Upper lobe of left lung (tissue), 6 donors: ENCODE measurements around the gene FBXL13. TPM values are rescaled to one million over a fixed set of nuclear protein-coding genes. Genes with fewer than 3 reads are reported as not detected.
A peak's percentile ranks its signal among the peaks of the same experiment; 100 is the strongest.

ENCODE experiments used
- ATAC-seq, 2 donors: fragments of 200-7000 bp; cut with Tn5 transposase; one replicate each; pipeline ENCODE4 v1.9.1; 2022; ENCODE audit warnings: mild to moderate bottlenecking in 2 of 2, moderate library complexity in 2 of 2; ENCODE audit not compliant: low FRiP score in 2 of 2
- DNase-seq, 2 donors: peaks; one replicate each; pipeline ENCODE4 v3.0.0-alpha.2; 2019 to 2020
- H3K27ac ChIP-seq, 4 donors: fragments of 200-600 bp; sonication (generic); one replicate each; pipeline ENCODE4 v1.5.1; 2016 to 2019
- H3K27me3 ChIP-seq, 4 donors: fragments of 200-600 bp; sonication (generic); one replicate each; pipeline ENCODE4 v1.5.1; 2017 to 2019
- H3K36me3 ChIP-seq, 4 donors: fragments of 200-600 bp; sonication (generic); one replicate each; pipeline ENCODE4 v1.5.1; 2016 to 2019
- H3K4me1 ChIP-seq, 4 donors: fragments of 200-600 bp; sonication (generic); one replicate each; pipeline ENCODE4 v1.5.1; 2018 to 2019
- H3K4me3 ChIP-seq, 4 donors: fragments of 200-600 bp; sonication (generic); one replicate each; pipeline ENCODE4 v1.5.1; 2017 to 2019; ENCODE audit warnings: mild to moderate bottlenecking in 2 of 4, moderate library complexity in 1 of 4
- H3K9me3 ChIP-seq, 4 donors: fragments of 200-600 bp; sonication (generic); one replicate each; pipeline ENCODE4 v1.5.1; 2018 to 2019
- EP300 ChIP-seq, 4 donors: sonication (generic); formaldehyde crosslinking; IDR thresholded peaks; one replicate each; pipeline ENCODE4 v1.5.1; 2017; ENCODE audit warnings: antibody characterized with exemption in 4 of 4, control low read depth in 2 of 4
- POLR2A ChIP-seq, 4 donors: fragments of 450-650 bp; IDR thresholded peaks; one replicate each; pipeline ENCODE4 v1.5.1; 2016 to 2017; ENCODE audit warnings: antibody characterized with exemption in 4 of 4, mild to moderate bottlenecking in 2 of 4
- POLR2AphosphoS5 ChIP-seq, 2 donors: sonication (generic); formaldehyde crosslinking; IDR thresholded peaks; one replicate each; pipeline ENCODE4 v1.5.1; 2017; ENCODE audit warnings: antibody characterized with exemption in 2 of 2
- WGBS, 2 donors: methylation state at CpG; one replicate each; pipeline ENCODE4 v1.1.5; 2017 to 2018; 5-methylcytosine and 5-hydroxymethylcytosine counted together
- total RNA-seq, 6 donors: library from RNA; depleted of rRNA in 4 of 6; stranded (reverse); fragments of >200 nt in 4 of 6; gene quantifications; one replicate each; pipeline versions ENCODE4 v1.1.0 to v1.2.1, GENCODE V29; 2016 to 2021
- TF ChIP-seq, protein P1 (sequence below), 6 experiments: fragments of 450-650 bp in 4 of 6; fragments of 200-600 bp in 2 of 6; sonication (generic) in 2 of 6; IDR thresholded peaks; one replicate each; pipeline ENCODE4 v1.5.1; 2016 to 2019; ENCODE audit warnings: antibody characterized with exemption in 6 of 6
- donor health status: DM: no; HTN: no; CAD: no; lungs with moderate emphysema.
- donor health status: DM: no; HTN: yes; CAD: no; lungs with severe emphysema.

Gene FBXL13
- total RNA-seq, 6 donors from 2014 or later = 1.6 to 11.6 (median 2.9) TPM

DNA sequence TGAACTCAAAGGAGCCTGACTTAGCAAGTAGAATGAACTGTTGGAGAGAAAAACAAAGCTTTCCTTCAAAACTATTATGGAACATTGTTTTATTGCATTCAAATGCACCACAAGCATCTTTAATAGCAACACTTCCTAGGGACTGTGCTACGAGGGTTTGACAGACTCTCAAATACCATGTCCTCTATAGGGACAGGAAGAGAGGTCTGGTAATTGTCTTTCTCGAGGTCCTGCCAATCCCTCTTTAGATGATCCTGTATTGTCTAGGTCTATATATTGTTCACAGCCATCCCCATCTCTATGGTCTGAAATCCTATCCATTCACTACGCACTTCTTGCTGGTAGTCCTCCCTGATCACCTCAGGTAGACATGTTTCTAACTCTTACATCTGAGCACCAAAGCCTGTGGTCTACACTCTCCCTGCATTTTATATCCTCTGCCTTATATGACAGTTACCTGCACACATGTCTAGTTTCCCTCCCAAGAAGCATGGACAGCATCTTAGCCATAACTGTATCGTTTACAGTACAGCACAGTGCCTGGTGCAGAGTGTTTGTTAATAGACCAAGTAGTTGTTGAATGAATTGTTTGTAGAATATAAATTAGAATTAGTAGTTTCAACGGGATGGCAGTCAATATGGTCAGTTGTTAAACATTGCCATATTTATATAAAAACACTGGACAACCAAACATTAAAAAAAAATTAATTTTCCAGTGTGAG, 183.5 kb downstream of the FBXL13 start:
- WGBS, 2 donors = 71 to 73% methylated on average over 5 of the region's 5 CpGs

GRCh38 chr7:102890292-102890970, 184.2 kb downstream of the FBXL13 start:
- ATAC-seq (peak in 1 of 2 donors; percentile 45), DNase-seq (no peak)
- H3K4me1 ChIP-seq = peaks cover 0 to 11% (median 4%) of the 10 kb centered on the region in 4 donors
- TF ChIP-seq POLR2A (IDR thresholded peaks at IDR 0.05) (no peak), EP300 (IDR thresholded peaks at IDR 0.05) (no peak), POLR2AphosphoS5 (IDR thresholded peaks at IDR 0.05) (peak in 1 of 2 donors; percentile 11)
- H3K9me3 ChIP-seq = no peaks in the 10 kb centered on the region
- H3K27ac ChIP-seq = no peak overlapping the region
- no peak overlapping the region for H3K4me3 ChIP-seq
- 63 to 70% methylated on average over 2 of the region's 2 CpGs for WGBS, 2 donors
- H3K36me3 ChIP-seq = no peaks in the 10 kb centered on the region
- H3K27me3 ChIP-seq = no peaks in the 10 kb centered on the region

More for the DNA sequence above, 183.5 kb downstream of the FBXL13 start:
- Histone ChIP-seq H3K36me3 (no peaks in the 10 kb centered on the region), H3K4me1 (peaks cover 0 to 11% (median 4%) of the 10 kb centered on the region in 4 donors), H3K4me3 (no peak overlapping the region), H3K9me3 (no peaks in the 10 kb centered on the region), H3K27me3 (no peaks in the 10 kb centered on the region), H3K27ac (no peak overlapping the region)
- ATAC-seq = no peak
- DNase-seq = no peak
- no peak for TF ChIP-seq POLR2A (IDR thresholded peaks at IDR 0.05)
- no peak for TF ChIP-seq EP300 (IDR thresholded peaks at IDR 0.05)
- TF ChIP-seq, protein P1, sequence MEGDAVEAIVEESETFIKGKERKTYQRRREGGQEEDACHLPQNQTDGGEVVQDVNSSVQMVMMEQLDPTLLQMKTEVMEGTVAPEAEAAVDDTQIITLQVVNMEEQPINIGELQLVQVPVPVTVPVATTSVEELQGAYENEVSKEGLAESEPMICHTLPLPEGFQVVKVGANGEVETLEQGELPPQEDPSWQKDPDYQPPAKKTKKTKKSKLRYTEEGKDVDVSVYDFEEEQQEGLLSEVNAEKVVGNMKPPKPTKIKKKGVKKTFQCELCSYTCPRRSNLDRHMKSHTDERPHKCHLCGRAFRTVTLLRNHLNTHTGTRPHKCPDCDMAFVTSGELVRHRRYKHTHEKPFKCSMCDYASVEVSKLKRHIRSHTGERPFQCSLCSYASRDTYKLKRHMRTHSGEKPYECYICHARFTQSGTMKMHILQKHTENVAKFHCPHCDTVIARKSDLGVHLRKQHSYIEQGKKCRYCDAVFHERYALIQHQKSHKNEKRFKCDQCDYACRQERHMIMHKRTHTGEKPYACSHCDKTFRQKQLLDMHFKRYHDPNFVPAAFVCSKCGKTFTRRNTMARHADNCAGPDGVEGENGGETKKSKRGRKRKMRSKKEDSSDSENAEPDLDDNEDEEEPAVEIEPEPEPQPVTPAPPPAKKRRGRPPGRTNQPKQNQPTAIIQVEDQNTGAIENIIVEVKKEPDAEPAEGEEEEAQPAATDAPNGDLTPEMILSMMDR (IDR thresholded peaks at IDR 0.05) = no peak
- TF ChIP-seq POLR2AphosphoS5 (IDR thresholded peaks at IDR 0.05) = no peak

- Histone ChIP-seq H3K36me3 (no peaks in the 10 kb centered on the region), H3K27me3 (no peaks in the 10 kb centered on the region), H3K9me3 (no peaks in the 10 kb centered on the region), H3K4me3 (no peak overlapping the region), H3K27ac (no peak overlapping the region), H3K4me1 (peaks cover 0 to 11% (median 4%) of the 10 kb centered on the region in 4 donors)
- ATAC-seq (no peak), DNase-seq (no peak)
- WGBS, 2 donors = 69 to 73% methylated on average over 2 of the region's 2 CpGs
- TF ChIP-seq EP300 (IDR thresholded peaks at IDR 0.05) (no peak), POLR2A (IDR thresholded peaks at IDR 0.05) (no peak), POLR2AphosphoS5 (IDR thresholded peaks at IDR 0.05) (no peak)
- TF ChIP-seq, protein P1 (IDR thresholded peaks at IDR 0.05) = no peak
Observed at GRCh38 chr7:102889851-102890250, 184.7 kb downstream of the FBXL13 start.

DNA sequence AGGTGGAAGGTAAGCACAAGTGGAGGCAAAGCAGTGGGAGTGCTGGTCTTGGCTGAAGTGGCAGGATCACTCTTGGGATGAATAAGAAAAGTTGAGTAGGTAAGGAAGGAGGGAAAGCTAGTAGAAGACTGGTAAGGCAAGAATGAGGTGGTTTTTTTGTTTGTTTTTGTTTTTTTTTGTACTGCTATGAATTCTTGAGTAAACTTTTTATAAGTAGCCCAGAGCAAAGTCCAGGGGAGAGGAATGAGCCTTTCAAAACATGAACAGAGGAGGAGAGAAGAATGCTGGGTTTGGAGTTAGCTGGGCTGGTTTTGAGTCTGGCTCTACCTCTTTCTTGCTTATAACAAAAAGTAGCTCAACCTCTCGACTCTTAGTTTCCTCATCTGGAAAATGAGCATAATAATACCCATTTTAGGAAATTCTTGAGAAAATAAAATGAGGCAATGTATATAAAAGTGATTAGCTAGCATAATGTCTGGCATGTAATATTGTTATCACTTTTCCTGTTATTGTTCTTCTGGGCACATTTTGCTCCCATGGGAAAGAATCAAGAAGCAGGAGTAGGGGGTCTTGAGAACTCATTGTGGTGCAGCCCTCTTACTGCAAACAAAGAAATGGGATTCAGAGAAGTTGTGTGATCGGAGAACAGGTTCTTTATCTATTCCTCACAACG, 185.9 kb downstream of the FBXL13 start:
- H3K9me3 ChIP-seq = no peaks in the 10 kb centered on the region
- DNase-seq (no peak), ATAC-seq (no peak)
- WGBS, 2 donors = 70 to 82% methylated on average over 3 of the region's 3 CpGs
- H3K27ac ChIP-seq = no peak overlapping the region
- TF ChIP-seq, protein P1 (IDR thresholded peaks at IDR 0.05) = no peak
- TF ChIP-seq EP300 (IDR thresholded peaks at IDR 0.05) (no peak), POLR2A (IDR thresholded peaks at IDR 0.05) (no peak), POLR2AphosphoS5 (IDR thresholded peaks at IDR 0.05) (no peak)
- H3K27me3 ChIP-seq = no peaks in the 10 kb centered on the region
- H3K4me1 ChIP-seq = peaks cover 0 to 11% (median 4%) of the 10 kb centered on the region in 4 donors
- no peaks in the 10 kb centered on the region for H3K36me3 ChIP-seq
- no peak overlapping the region for H3K4me3 ChIP-seq
